Activated gamma-delta T cell treated with anti-CD3 and anti-CD28 coated beads, Interleukin-2, amount 50 U/mL, for 16 hours (primary cell): Measurements from ENCODE around the gene SDF4.
A peak's percentile ranks its signal among the peaks of the same experiment; 100 is the strongest.

Source experiments
- DNase-seq: peaks from one replicate; pipeline ENCODE4 v3.0.0-alpha.2; 2020; ENCODE audit warnings: low read depth

The SDF4 gene, protein sequence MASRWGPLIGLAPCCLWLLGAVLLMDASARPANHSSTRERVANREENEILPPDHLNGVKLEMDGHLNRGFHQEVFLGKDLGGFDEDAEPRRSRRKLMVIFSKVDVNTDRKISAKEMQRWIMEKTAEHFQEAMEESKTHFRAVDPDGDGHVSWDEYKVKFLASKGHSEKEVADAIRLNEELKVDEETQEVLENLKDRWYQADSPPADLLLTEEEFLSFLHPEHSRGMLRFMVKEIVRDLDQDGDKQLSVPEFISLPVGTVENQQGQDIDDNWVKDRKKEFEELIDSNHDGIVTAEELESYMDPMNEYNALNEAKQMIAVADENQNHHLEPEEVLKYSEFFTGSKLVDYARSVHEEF

GRCh38 chr1:1231400-1232207, at the start of gene SDF4:
Gene SDF4 (minus strand): TSS chr1:1232001. CDS start chr1:1228772, 3,229 bp downstream.
- peak; percentile 94 for DNase-seq

DNA sequence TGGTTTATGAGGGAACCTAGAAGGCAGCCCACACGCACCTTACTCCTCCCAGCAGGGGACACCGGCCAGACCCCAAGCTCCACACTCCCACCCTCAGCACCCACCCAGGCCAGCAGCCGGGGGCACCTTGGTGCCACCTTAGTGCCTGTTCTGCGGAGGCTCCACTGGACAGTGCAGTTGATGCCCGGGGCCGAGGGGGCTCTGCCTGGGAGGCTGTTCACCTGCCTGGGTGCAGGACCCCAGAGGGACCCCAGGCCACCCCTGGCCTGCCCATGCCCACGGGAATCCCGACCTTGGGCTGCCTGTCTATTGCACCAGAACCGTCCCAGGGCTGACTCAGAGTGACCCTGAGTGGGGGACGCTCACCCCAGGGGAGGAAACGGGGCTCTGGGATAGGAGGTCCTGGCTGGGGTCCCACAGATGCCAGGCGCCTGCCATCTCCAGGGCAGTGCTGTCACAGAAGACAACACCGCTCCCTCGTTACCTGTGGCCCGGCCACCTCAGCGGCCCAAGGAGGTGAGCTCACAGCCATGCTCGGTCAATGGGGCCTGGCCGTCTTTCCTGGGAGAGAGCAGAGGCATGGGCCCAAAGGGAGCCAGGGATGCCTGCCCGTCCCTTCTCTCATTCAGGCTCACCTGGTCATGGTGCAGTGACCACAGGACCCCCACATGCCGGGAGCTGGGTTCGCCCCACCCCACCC, 49.1 kb upstream of the SDF4 start:
- no peak for DNase-seq

DNA sequence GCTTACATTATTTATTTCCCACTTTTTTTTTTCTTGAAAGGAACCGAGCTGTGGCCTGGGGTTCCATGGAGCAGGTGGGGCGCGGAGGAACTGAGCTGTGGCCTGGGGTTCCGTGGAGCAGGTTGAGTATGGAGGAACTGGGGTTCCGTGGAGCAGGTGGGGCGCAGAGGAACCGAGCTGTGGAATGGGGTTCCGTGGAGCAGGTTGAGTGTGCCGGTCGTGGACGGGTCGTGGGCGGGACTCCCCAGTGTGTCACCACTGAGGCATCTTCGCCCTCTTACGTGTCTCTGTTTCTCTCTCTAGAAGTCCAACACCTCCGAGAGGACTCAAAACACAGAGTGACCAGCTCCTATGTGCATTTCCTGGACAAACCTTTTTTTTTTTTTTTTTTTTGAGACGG, 47.2 kb upstream of the SDF4 start:
- no peak for DNase-seq

- DNase-seq: no peak
Observed at GRCh38 chr1:1278620-1279019, 46.8 kb upstream of the SDF4 start.

- DNase-seq: no peak
Observed at GRCh38 chr1:1275836-1276235, 44.0 kb upstream of the SDF4 start.

DNA sequence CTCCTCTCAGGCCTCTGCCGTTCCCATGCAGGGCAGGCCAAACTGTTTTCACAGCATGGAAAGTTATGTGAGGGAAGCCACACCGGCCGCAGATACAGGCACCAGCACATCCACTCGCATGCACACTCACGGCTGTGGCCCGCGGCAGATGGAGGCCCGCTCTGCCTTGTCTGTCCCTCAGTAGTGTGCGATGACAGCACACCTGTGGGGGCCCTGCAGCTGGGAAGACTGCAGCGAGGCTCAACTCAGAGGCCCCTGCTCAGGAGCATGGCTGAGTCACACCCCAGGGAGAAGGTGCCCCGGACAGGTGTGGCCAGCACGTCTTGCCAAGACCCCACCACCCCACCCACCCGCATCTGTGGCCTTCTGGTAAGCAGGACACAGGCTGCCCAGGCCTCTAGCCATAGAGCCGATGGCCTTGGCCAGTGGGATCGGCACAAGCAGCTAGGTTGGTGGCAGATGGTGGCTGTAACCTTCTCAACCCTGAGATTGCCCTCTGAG, 43.2 kb upstream of the SDF4 start:
- no peak for DNase-seq

DNA sequence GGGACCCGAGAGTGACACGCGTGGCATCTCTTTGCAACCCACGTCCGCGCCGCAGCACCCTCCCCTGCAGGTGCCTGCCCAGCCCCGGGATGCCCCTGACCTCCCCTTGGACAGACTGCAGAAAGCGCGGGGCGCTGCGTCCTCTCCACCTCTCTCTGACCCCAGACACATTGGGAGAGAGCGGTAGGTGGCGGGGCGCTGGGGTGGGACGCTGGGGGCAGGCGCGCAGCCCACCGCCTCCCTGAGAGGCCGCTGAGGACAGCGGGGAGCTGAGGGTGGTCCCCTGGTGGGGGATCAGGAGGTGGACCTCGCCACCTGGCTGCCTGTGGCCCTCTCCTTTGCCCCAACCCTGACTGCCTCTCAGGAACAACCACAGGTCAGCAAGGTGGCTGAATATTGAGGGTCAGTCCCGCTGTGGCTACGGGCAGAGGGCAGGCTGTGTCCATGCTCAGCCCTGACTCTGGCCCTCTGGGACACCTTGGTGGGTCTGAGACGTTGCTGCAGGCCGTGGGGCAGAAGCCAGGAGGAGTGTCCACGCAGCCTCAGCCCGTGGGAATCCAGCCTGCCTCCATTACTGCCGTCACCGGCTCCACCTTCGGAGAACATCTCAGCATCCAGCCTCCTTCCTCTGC, 42.6 kb upstream of the SDF4 start:
- no peak for DNase-seq

- peak; percentile 91 for DNase-seq
Observed at GRCh38 chr1:1273512-1274298, 41.9 kb upstream of the SDF4 start, which contains the start of gene UBE2J2. Gene UBE2J2 (minus strand): TSS chr1:1273854. CDS start chr1:1267992, 5,862 bp downstream.

DNA sequence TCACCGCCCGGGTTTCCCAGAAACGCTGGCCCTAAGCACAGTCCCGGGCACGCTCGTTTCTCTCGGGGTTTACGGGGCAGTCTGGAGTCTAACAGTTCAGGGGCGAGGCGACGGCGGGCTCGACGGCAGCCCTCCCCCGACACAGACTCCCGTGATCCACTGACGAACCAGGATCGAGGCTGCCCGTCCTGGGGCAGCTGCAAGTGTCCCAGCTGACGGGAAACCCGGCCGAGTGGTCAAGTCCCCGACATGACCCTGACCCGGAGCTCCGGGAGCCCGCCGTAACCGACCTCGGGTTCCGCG, 41.4 kb upstream of the SDF4 start:
- no peak for DNase-seq

DNA sequence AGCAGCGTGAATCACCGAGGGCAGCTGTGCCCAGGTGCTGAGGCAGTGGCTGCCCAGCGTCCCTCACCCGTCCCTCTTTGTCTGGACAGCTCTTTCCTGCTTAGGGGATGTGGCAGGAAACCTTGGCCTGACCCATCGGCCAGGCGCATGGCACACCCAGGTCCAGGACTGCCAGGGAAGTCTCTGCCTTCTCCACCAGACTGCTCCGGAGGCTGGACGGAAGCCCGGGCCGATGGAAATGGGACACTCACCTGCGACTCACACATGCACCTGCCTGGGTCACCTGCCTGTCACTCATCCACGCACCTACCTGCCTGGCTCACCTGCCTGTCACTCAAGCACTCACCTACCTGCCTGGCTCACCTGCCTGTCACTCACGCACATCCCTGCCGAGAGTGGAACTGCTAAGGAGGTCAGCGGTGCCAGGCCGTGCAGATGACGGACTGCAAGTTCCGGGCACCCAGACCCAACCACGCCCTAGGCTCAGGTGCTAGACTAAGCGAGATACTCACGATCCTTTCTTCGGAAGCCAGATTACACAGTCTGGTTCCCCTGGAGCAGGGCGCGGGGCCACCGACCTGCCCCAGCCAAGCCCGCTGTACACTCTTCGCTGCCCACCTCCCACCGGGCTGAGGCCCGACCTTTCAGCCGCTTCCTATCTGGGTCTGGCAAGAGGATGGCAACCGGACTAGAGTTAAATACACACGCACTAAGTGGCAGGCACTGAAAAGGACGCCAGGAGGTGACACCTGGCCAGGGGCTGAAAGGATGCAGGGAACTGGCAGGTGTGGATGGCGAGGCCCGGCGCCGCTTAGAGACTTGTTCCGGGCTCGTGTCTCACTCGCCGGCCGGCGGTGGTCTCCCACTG, 40.8 kb upstream of the SDF4 start:
- no peak for DNase-seq

- DNase-seq: no peak
Observed at GRCh38 chr1:1270813-1271212, 39.0 kb upstream of the SDF4 start.

DNA sequence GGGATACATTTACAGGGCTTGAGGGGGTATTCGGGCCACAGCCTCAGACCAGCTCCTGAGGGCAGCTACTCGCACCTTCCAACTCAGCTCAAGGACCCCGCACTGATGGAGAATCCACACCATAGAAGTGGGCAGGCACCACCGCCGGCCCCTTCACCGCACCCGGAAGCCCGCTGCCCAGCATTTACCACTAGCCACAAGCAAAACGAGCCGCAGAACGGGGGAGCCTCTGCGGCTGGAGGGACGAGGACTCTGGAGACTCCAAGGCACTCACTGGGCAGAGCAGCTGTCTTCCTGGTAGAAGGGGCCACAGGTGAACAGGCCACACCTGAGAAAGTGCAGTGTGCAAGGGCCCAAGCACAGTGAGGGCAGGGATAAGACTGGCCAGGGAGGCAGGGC, 36.5 kb upstream of the SDF4 start:
- DNase-seq: no peak

- DNase-seq: no peak
Observed at GRCh38 chr1:1267488-1268283, 35.9 kb upstream of the SDF4 start.

- DNase-seq: no peak
Observed at GRCh38 chr1:1264868-1265272, 33.1 kb upstream of the SDF4 start.

- no peak for DNase-seq
Observed at GRCh38 chr1:1264026-1264425, 32.2 kb upstream of the SDF4 start.

DNA sequence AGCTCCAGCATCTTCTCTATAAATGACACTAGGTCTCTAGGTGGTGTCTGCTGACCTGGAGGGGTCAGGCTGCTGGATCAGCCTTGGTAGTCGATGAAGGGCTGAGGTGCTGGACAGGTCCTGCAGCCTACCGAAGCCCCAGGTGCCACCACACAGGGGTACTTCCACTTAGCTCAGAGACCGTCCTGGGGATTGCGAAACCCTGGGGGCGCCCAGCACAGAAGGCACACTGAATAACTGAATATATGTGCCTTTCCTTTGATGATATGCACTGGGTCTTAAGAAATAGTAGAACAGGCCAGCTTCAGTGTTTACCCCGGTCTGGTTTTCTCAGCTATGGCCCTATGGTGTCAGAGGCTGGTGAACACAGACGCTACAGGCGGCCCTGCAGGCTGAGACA, 31.0 kb upstream of the SDF4 start:
- DNase-seq: no peak

DNA sequence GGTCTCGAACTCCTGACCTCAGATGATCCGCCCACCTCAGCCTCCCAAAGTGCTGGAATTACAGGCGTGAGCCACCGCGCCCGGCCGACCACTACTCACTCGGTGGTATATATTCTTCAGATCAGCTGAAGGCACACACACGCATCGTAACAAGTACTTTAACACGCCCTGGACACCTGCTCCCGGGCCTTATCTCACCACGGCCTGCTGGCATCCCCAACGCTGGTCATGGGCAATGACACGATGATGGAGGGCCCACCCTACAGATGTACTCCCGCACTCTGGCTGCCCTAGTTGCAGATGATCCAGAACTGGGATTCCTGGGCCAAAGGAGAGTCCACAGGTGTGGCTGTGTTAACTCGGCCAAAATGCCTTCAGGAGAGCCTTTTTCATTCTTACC, 30.3 kb upstream of the SDF4 start:
- DNase-seq: no peak

- no peak for DNase-seq
Observed at GRCh38 chr1:1260843-1261560, 29.2 kb upstream of the SDF4 start.
